Endometrial microvascular endothelial cells (primary cell): ENCODE results near the gene NR2C1. TPM values are rescaled to one million over a fixed set of nuclear protein-coding genes. Genes with fewer than 3 reads are reported as not detected.
"Not testable (repeated sequence)": the region's sequence is repeated elsewhere in the genome, so short reads cannot be mapped to it uniquely, and the experiment has no call there.

Experiments
- in situ Hi-C: cut with HindIII; loops from 2 replicates; pipeline ENCODE4 v1.10.0; 2017; ENCODE audit warnings: low sequenced_read_pairs, low pct_unique_long_range_greater_than_20kb; ENCODE audit errors: inconsistent ontology term
- total RNA-seq: library from RNA; depleted of rRNA; stranded (reverse); fragments of >200 nt; gene quantifications from one replicate; pipeline ENCODE4 v1.2.3, GENCODE V29; 2015; ENCODE audit errors: inconsistent ontology term

NR2C1 gene
- total RNA-seq, 1 donor from 2014 or later = 19.5 TPM

DNA sequence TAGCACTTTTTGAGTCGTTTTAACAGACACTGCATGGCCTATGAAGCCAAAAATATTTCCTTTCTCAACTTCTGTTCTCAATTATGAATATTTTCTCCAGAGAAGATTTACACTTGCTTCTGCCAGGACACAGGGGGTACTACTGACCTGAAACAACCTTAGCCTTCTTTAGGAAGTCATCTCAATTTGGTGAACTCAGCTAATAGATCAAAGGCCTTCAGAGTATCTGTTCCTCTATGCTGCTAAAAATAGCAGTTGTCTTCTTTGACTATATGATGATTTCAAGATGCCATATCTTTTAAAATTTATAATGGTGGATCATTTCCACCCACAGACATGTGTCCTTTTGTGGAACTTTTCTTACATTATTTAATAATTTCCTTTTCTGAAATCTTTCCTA lies 55.9 kb downstream of the NR2C1 start:
- in situ Hi-C loops = no loop called here

DNA sequence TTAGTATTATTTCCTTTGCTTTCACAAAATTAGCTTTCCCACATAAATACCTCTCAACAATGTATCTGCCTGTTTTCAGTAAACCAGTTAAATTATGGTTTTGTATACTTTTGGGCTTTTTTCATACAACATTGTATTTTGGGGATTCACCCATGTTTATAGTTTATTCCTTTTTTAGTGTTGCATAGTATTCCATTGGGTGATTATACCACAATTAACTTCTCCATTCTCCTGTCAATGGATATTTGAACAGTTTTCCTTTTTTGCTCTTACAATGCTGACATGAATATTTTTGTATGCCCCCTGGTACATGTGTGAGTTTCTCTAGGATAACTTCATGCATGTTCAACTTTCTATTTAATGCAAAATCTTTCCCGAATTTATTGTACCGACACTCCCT lies 57.3 kb downstream of the NR2C1 start:
- in situ Hi-C loops = no loop called here

DNA sequence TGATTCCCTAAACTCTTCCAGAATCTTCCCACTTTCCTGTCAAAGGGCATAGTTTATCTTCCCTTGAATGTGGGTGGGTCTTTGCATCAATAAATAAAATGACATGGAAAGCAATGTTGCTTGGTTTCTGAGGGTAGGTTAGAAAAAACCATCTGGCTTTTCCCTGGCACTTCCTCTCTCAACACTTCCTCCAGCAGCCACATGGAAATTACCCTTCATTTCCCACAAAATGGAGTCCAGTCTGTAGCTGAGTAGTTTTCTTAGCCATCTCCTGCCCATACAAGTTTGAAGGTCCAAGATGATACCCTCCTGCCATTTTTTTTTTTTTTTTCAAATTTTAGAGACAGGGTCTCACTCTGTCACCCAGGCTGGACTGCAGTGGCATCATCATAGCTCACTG lies 58.9 kb downstream of the NR2C1 start:
- in situ Hi-C loops = no loop called here

DNA sequence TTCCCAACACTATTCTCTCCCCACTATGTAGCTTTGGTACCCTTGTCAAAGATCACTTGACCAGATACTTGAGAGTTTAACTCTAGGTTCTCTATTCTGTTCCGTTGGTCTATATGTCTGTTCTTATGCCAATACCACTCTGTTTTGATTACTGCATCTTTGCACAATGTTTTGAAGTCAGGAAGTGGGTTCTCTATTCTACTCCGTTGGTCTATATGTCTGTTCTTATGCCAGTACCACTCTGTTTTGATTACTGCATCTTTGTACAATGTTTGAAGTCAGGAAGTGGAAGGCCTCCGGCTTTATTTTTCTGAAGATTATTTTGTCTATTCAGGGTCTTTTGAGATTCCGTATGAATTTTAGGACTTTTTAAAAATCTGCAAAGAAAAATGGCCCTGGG lies 67.2 kb downstream of the NR2C1 start:
- in situ Hi-C loops = no loop called here

DNA sequence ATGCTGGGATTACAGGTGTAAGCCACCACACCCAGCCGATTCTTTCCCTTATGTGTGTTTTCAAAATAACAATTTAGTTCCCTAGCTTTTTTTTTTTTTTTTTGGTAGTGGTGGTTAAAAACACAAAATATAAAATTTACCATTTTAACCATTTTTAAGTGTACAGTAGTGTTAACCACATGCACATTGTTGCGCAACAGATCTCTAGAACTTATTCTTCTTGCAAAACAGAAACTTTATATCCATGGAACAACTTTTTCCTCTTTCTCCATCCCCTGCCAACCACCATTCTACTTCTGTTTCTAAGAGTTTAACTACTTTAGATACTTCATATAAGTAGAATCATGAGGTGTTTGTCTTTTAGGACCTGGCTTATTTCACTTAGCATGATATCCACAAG lies 68.8 kb downstream of the NR2C1 start:
- in situ Hi-C loops = no loop called here

DNA sequence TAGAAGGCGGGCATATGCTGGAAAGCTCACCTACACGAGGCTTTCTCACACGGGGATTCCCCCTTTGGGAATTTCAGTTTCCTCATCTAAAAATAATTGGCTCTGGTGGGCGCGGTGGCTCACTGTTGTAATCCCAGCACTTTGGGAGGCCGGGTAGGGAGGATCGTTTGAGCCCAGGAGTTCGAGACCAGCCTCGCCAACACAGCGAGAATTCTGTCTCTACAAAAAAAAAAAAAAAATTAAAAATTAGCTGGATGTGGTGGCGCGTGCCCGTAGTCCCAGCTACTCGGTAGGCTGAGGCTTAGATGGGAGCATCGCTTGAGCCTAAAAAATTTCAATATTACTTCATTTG lies 69.5 kb downstream of the NR2C1 start:
- in situ Hi-C loops = no loop called here

DNA sequence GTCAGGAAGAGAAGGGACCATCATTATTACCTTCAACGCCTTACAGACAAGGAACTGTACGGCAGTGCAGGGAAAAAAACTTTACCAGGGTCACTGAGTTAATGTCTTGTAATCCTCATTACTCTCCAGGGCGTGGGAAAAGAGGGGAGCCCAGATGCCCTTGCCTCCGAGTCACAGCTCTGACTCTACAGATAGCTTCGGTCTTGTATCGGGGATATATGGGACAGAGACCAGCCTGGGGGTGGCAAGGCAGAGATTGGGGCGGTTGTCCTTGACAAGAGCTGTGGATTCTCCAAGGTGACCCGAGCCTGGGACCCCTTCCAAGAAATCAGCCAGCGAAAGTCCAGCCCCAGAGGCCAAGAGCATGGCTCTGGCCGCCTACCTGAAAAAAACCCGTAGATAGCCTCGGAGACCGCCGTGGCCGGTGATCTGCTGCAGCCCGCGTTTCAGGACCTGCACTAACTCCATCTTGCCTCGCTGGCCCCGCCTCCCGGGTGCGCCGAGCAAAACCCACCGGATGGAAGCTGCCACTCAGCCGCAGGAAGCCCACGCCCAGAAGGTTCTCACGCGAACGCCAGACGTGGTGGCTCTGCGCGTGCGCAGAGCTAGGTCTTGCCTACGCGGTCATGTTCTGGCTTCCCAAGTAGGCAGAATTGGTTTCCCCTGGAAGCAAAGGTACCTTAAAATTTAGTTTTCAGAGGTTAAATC lies 70.1 kb downstream of the NR2C1 start, which contains the start of gene NDUFA12:
TSS of gene NDUFA12 (minus strand) at position 485 of the 708 bp plus-strand sequence. CDS start at position 468, 17 bp downstream.
- in situ Hi-C loops = no loop called here

DNA sequence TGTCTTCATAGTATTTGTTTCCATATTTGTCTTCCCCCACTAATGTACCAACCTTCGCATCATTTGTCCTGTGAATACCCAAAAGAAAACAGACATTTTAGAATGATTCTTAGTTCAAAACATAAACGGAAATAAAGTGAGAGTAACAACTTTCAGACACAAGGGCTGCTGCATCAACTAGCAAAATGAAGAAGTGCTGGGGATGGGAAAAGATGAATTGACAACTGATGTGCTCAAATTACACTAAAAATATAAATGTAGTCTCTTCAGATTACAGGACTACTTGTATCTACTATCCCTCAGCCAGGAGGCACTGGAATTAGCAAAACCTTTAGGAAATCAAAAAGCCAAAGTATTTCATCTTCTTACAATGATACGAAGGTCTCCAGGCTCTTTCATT lies 70.7 kb downstream of the NR2C1 start:
- in situ Hi-C loops = no loop called here

DNA sequence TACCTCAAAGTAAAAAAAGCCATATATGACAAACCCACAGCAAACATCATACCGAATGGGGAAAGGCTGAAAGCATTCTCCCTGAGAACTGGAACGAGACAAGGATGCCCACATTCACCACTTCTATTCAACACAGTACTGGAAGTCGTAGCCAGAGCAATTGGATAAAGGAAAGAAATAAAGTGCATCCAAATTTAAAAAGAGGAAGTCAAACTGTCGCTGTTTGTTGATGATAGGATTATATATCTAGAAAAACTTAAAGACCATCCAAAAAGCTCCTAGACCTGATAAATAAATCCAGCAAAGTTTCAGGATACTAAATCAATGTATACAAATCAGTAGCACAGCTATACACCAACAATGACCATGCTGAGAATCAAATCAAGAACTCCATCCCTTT lies 75.1 kb downstream of the NR2C1 start:
- in situ Hi-C loops = no loop called here

DNA sequence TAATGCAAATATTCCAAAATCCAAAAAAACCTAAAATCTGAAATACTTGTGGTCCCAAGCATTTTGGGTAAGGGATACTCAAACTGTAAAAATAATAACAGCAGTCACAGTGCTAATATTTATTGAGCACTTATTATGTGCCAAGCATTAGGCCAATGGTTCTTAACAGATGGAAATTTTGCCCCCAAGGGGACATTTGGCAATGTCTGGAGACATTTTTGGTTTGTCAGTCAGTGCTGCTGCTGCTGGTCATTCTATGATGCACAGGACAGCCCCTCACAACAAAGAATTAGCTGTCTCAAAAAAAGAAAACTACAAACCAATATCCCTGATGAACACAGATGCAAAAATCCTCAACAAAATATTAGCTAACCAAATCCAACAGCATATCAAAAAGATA lies 75.7 kb downstream of the NR2C1 start:
- in situ Hi-C loops = no loop called here

DNA sequence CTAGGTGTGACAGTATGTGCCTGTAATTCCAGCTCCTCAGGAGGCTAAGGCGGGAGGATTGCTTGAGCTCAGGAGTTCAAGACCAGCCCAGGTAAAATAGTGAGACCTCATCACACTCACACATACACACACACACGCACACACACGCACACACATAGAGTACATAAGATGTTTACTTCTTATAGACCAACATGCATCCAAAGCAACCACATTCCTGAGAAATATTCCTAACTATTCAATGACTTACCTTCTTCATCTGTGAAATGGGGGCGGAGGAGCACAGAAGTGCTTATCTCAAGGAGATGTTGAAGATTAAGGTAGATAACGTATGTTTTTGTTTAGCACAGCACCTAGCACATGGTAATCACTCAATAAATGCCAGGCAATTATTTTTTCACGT lies 76.4 kb downstream of the NR2C1 start:
- in situ Hi-C loops = no loop called here

DNA sequence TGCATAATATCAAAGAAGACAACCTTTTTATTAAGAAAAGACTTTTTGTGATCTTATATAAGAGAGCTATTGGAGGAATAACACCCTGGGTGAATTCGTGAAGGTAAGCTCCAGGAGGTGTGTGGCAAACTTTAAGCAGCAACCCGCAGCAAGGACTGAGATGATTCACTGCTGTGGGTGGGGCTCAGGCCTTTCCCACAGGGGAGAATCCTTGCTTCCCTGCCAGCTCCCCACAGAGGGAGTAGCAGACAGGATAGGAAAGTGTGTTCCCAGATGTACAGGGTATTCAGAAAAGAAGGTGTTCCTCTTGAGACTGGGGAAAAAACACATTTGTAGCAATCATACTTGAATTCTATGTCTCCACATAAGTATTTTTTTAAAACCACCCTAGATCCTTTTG lies 79.1 kb downstream of the NR2C1 start:
- in situ Hi-C loops = no loop called here

DNA sequence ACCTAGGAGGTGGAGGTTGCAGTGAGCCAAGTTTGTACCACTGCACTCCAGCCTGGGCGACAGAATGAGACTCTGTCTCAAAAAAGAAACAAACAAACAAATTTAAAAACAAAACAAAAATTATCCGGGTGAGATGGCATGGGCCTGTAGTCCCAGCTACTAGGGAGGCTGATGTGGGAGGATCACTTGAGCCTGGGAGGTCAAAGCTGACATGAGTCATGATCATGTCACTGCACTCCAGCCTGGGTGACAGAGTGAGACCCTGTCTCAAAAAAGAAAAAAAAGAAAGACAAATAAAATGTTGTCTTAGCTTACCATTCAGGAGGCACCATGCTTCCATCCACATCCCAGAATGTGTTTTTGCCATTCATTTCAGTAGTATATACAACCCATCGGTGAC lies 79.6 kb downstream of the NR2C1 start:
- in situ Hi-C loops = not testable (repeated sequence)

DNA sequence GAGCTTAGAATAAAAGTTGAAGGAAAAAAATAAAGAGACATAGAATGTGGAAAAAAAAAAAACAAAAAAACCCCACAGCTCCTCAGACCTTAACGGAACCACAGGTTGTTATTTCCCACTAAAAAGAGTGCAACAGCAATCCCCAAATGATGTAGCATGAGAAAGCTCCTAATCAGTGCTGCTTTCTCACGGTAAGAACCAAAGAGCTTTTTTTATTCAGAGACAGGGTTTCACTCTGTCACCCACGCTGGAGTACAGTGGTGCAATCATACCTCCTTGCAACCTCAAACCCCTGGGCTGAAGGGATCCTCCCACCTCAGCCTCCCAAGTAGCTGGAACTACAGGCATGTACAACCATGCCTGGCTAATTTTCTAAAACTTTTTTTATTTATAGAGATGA lies 83.2 kb downstream of the NR2C1 start:
- in situ Hi-C loops = no loop called here

DNA sequence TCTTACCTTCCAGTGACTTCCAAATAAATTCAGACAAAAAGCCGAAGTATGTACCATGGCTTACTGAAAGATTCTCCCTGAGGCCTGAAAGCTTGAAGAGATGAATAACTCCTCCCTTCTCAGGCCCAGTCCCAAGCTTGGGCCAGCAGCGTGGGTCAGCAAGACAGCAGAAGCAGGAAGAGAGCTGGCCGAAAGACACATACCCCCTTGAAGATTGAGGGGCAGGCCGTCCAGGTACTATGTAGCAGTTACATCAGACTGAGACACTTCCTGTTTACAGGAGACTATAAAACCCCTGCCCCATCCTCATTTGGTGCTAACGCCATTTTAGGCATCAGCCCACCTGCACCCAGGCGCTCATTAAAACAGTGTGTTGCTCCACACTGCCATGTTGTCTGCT lies 84.9 kb downstream of the NR2C1 start:
- in situ Hi-C loops = no loop called here

DNA sequence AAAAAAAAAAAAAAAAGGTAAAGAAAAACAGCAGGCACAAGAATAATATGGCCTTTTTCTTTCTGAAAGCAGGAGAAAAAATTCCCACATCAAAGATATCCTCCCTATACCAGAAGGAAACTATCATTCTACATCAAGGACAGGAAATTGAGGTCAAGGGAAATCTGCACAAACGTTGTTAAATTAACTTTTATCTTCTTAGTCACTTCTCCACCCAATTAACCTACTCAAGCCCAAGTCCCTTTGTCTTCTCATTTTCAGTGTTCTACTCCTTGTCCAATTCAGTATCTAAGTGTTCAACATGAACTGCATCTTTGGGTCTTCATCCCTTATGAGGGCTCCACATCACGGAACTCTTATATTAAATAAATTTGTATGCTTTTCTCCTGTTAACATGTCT lies 85.6 kb downstream of the NR2C1 start:
- in situ Hi-C loops = no loop called here

DNA sequence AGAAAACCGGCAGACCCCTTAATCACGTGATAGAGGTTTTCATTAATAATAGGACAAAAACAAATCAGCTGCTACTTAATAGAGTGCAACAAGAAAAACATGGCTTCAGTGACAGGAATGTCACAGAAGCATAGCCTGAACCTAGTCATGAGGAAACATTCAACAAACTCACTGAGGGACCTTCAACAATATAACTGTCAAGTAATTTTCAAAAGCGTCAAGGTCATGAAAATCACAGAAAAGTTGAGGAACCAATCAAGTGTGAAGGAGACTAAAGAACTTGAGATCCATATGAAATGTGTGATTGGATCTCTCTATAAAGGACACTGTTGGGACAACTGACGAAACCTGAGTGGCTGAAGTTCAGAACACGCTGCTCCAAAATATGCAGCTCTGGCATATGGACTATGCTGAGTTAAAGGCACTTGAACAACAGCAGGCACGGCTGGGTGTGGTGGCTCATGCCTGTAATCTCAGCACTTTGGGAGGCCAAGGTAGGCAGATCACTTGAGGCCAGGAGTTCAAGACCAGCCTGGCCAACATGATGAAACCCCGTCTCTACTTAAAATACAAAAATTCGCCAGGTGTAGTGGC lies 86.2 kb downstream of the NR2C1 start:
- in situ Hi-C loops = no loop called here

DNA sequence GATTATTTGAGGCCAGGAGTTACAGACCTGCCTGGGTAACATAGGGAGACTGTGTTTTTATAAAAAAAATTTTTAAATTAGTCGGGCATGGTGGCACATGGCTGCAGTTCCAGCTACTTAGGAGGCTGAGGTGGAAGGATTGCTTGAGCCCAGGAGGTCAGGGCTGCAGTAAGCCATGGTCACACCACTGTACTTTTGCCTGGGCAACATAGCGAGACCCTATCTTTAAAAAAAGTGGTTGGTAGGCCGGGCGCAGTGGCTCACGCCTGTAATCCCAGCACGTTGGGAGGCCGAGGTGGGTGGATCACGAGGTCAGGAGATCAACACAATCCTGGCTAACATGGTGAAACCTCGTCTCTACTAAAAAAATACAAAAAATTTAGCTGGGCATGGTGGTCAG lies 88.3 kb downstream of the NR2C1 start:
- in situ Hi-C loops = not testable (repeated sequence)

DNA sequence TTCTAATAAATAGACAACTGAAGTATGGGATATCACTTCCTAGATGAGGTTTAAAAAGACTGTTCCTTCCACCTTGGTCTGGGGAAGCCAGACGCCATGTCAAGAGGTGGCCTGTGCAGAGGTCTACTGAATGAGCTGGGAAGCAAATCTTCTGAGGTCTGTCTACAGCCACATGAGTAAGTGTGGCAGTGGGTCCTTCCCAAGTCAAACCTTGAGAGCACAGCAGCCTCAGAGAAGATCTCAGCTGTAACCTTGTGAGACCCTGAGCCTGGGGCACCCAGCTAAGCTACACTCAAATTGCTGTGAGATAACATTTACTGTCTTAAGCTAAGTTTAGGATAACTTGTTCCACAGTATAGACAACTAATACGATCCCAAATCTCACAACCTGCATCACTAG lies 90.1 kb downstream of the NR2C1 start:
- in situ Hi-C loops = no loop called here

DNA sequence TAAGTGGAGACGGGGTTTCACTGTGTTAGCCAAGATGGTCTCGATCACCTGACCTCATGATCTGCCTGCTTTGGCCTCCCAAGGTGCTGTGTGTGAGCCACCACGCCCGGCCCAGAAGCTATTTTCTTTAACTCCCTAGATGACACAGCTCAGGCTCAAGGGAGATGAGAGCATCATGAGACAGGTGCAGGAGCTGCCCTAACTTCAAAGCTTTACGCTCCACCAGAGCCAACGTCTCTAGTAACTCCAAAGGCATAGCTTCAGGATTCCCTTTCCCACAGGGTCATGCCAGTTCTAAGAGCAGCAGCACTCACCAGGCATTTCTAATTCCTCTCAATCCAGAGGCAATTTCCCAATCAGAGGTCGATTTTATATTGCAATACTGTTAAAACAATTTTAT lies 91.0 kb downstream of the NR2C1 start:
- in situ Hi-C loops = no loop called here

DNA sequence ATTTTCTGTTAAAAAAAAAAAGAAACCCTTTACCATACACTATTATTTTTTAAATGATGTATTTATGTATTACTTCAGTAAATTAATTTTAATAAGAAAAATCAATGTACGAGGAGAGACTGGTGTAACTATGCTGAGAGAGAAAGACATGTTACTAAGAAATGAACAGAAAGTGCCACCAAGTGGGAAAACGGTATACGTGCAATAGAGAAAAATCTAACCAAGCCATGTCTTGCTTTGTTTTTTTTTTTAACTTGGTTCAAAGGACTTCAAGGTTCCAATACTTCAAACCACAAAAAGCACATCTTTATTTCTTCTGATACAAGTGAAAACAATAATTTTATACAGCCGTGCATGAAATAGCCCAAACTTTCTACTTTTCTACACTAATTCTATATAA lies 92.8 kb downstream of the NR2C1 start:
- in situ Hi-C loops = no loop called here
